Astrocyte of the cerebellum (primary cell): Measurements from ENCODE around the gene TSHZ2.

Source experiments
- DNase-seq: peaks from one replicate; pipeline ENCODE4 v3.0.0-alpha.2; 2011; ENCODE audit warnings: low read depth
- H3K4me3 ChIP-seq: 2 replicates; pipeline ENCODE4 v1.5.1; 2011; ENCODE audit warnings: mild to moderate bottlenecking, low read depth, low read length, moderate library complexity
- in situ Hi-C: cut with HindIII; loops from 2 replicates; pipeline ENCODE4 v1.10.0; 2017; ENCODE audit warnings: low sequenced_read_pairs
- TF ChIP-seq, protein P1 (sequence below): IDR thresholded peaks from 2 replicates; pipeline ENCODE4 v1.5.1; 2012; ENCODE audit warnings: low read length, low read depth, moderate library complexity, mild to moderate bottlenecking; ENCODE audit errors: missing control alignments

The TSHZ2 gene

GRCh38 chr20:53307964-53308597 is 335.9 kb downstream of the TSHZ2 start:
- DNase-seq = no peak
- no peak overlapping the region for H3K4me3 ChIP-seq
- in situ Hi-C loops = no loop called here
- TF ChIP-seq, protein P1, sequence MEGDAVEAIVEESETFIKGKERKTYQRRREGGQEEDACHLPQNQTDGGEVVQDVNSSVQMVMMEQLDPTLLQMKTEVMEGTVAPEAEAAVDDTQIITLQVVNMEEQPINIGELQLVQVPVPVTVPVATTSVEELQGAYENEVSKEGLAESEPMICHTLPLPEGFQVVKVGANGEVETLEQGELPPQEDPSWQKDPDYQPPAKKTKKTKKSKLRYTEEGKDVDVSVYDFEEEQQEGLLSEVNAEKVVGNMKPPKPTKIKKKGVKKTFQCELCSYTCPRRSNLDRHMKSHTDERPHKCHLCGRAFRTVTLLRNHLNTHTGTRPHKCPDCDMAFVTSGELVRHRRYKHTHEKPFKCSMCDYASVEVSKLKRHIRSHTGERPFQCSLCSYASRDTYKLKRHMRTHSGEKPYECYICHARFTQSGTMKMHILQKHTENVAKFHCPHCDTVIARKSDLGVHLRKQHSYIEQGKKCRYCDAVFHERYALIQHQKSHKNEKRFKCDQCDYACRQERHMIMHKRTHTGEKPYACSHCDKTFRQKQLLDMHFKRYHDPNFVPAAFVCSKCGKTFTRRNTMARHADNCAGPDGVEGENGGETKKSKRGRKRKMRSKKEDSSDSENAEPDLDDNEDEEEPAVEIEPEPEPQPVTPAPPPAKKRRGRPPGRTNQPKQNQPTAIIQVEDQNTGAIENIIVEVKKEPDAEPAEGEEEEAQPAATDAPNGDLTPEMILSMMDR = no peak

- in situ Hi-C loops = no loop called here
- H3K4me3 ChIP-seq = no peak overlapping the region
- DNase-seq = no peak
- TF ChIP-seq, protein P1 = no peak
These were observed 337.4 kb downstream of the TSHZ2 start for GRCh38 chr20:53309515-53309914.

DNA sequence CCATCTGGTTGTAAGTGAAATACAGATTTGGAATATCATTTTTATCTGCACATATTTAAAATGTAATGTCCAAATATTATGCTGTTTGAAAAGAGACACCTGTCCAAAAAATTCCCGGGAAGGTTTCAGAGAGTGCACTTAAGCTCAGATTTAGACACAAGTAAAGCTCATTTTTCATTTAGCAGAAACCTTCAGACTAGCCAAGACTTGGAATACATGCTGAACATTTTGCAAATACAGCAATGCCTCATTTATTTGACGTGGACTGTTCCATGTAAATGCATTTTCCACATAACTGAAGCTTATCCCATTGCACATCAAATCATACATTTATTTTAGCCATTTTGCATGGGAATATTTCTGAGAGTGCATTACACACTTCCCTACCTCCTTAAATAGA is 340.8 kb downstream of the TSHZ2 start:
- H3K4me3 ChIP-seq = no peak overlapping the region
- DNase-seq = no peak
- in situ Hi-C loops = no loop called here
- TF ChIP-seq, protein P1 = no peak

DNA sequence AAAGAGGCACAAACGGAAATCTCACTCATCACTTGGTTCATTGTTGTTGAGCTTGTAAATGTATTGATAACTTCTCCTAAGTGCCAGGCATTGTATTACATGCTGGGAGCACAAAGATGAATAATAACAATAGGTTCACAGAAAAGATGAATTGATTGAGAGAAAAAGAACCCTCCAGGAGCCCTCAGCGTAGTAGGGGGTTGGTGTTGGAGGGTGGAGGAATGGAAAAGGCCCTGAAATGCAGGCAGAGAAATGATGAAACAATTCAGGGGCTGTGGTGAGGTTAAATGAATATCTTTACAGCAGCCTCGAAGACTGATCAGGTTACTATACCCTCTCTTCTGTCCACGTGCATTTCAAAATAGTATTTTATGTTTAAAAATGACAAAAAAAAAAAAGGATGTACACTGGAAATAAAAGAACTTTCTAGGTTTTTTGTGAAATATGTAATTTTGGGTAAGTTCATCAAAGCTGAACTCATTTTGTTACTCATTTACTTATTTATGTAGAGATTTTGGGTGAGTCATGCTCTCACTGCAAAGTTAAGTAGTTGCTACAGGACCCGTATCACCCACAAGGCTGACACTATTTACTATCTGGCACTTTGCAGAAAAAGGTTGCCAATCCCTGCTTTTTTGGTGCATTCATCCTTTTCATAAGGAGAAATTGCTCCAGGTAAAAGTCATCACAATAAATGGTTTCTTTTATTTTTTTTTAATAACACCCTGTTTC is 344.2 kb downstream of the TSHZ2 start:
- no peak for DNase-seq
- in situ Hi-C loops = no loop called here
- TF ChIP-seq, protein P1 = no peak

DNA sequence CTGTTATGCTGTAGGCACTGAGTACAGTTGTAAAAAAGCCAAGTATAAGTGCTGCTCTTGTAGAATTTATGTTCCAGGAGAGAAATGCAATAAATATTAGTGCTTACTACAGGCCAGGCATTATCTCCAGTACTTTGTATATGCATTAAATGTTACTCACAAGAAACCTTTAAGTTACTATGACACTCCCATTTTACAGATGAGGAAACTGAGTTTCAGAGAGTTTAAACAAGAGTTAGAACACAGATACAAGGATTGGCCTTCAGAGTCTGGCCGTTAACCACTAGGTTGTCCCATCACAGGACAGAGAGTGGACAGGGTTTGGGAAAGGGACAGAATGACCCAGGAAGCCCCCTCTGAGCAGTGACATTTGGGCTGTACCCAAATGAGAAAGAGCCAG is 347.0 kb downstream of the TSHZ2 start:
- no peak for DNase-seq
- TF ChIP-seq, protein P1 = no peak
- no peak overlapping the region for H3K4me3 ChIP-seq
- in situ Hi-C loops = no loop called here

More for the DNA sequence above, 344.2 kb downstream of the TSHZ2 start:
- H3K4me3 ChIP-seq = no peak overlapping the region

GRCh38 chr20:53319716-53320115 is 347.6 kb downstream of the TSHZ2 start:
- no peak overlapping the region for H3K4me3 ChIP-seq
- TF ChIP-seq, protein P1 = no peak
- in situ Hi-C loops = no loop called here
- DNase-seq = no peak
